ENCODE measurements around the gene TXNDC11. TPM values are rescaled to one million over a fixed set of nuclear protein-coding genes. Genes with fewer than 3 reads are reported as not detected.

Gene TXNDC11
- total RNA-seq, 2 donors from 2014 or later, result 75.0 to 96.9 TPM

DNA sequence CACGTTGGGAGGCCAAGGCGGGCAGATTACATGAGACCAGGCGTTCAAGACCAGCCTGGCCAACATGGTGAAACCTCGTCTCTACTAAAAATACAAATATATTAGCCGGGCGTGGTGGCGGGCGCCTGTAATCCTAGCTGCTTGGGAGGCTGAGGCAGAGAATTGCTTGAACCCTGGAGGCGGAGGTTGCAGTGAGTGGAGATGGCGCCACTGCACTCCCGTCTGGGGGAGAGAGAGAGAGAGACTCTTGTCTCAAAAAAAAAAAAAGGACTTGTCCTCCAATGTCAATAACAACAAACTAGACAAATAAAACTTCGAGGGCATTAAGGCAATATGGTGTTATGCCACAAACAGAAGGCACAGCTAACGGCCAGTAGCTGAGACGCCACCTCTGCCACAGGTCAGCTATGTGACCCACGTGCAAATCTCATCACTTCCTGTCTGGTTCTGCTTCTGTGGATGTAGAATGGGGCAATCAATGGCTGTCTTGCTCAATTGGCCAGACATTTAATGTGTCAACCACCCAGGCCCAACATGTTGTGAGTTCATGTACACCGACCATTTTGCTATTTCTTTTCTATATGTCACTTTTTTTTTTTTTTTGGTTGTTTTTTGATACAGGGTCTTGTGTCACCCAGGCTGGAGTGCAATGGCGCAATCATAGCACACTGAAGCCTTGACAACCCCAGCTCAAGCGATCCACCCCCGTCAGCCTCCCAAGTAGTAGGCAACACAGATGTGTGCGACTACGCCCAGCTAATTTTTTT, 834 bp upstream of the TXNDC11 start:
- no peak for DNase-seq (ENCODE audit: low spot score)
- H3K4me3 ChIP-seq, result peak overlapping the region; percentile 78 to 94
- no peaks in the 10 kb centered on the region for H3K36me3 ChIP-seq
- intact Hi-C loops (cut with DNase I), result loop anchor here (5.0 kb wide), 2 partner anchors 39 to 54 kb away; partner anchors contain the start of gene ZC3H7A
- H3K9me3 ChIP-seq, result no peaks in the 10 kb centered on the region
- TF ChIP-seq POLR2A (IDR thresholded peaks at IDR 0.05) (no peak), POLR2AphosphoS5 (IDR thresholded peaks at IDR 0.05) (no peak)
- TF ChIP-seq, protein P1, sequence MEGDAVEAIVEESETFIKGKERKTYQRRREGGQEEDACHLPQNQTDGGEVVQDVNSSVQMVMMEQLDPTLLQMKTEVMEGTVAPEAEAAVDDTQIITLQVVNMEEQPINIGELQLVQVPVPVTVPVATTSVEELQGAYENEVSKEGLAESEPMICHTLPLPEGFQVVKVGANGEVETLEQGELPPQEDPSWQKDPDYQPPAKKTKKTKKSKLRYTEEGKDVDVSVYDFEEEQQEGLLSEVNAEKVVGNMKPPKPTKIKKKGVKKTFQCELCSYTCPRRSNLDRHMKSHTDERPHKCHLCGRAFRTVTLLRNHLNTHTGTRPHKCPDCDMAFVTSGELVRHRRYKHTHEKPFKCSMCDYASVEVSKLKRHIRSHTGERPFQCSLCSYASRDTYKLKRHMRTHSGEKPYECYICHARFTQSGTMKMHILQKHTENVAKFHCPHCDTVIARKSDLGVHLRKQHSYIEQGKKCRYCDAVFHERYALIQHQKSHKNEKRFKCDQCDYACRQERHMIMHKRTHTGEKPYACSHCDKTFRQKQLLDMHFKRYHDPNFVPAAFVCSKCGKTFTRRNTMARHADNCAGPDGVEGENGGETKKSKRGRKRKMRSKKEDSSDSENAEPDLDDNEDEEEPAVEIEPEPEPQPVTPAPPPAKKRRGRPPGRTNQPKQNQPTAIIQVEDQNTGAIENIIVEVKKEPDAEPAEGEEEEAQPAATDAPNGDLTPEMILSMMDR (IDR thresholded peaks at IDR 0.05), result no peak
- 61% methylated on average over 21 of the region's 21 CpGs for WGBS
- H3K27me3 ChIP-seq (replicated peaks; ENCODE audit: insufficient read depth), result no peaks in the 10 kb centered on the region
- H3K4me1 ChIP-seq (replicated peaks), result peaks cover 1% of the 10 kb centered on the region
- peak overlapping the region; percentile 95 for H3K27ac ChIP-seq

DNA sequence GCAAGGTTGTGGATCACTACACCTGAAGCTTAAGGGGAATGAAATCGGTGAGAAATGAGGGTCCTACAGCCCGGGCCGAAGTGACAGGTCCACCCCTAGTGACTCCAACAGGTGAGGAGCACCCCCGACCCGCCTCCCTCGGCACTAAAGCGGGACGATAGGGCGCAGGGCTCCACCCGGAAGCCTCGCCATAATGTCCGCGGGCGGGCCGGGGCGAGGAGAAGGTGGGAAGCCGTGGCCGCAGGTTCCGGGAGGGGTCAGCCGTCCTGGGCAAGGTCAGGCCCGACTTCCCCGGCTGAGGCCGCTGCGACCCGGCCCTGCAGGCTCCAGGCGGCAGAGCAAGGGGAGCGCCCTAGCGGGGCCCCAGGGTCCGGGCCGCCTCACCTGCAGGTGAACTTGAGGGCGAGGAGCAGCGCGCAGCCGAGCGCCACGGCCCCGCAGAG, 543 bp downstream of the TXNDC11 start:
- TF ChIP-seq, protein P1 (IDR thresholded peaks at IDR 0.05), result peak in 2 of 4 experiments; percentile 1 to 21
- TF ChIP-seq POLR2AphosphoS5 (IDR thresholded peaks at IDR 0.05), result no peak
- Histone ChIP-seq H3K4me3 (peak overlapping the region; percentile 78 to 94), H3K36me3 (no peaks in the 10 kb centered on the region), H3K27me3 (replicated peaks; ENCODE audit: insufficient read depth) (no peaks in the 10 kb centered on the region), H3K9me3 (no peaks in the 10 kb centered on the region), H3K27ac (peak overlapping the region; percentile 95), H3K4me1 (replicated peaks) (peaks cover 6% of the 10 kb centered on the region)
- intact Hi-C loops (cut with DNase I), result loop anchor here (5.0 kb wide), 2 partner anchors 40 to 55 kb away; partner anchors contain the start of gene ZC3H7A
- 0% methylated on average over 19 of the region's 37 CpGs for WGBS
- no peak for DNase-seq (ENCODE audit: low spot score)

- Histone ChIP-seq H3K9me3 (no peaks in the 10 kb centered on the region), H3K4me1 (replicated peaks) (peaks cover 6% of the 10 kb centered on the region), H3K27me3 (replicated peaks; ENCODE audit: insufficient read depth) (no peaks in the 10 kb centered on the region), H3K27ac (peak overlapping the region; percentile 95), H3K36me3 (no peaks in the 10 kb centered on the region), H3K4me3 (peak overlapping the region in 1 of 2 donors; percentile 78)
- TF ChIP-seq POLR2AphosphoS5 (IDR thresholded peaks at IDR 0.05) (peak; percentile 3), POLR2A (IDR thresholded peaks at IDR 0.05) (no peak)
- intact Hi-C loops (cut with DNase I), result loop anchor here (5.0 kb wide), 2 partner anchors 42 to 57 kb away; partner anchors contain the start of gene ZC3H7A
- 37% methylated on average over 3 of the region's 3 CpGs for WGBS
- no peak for DNase-seq (ENCODE audit: low spot score)
These were observed 2.1 kb downstream of the TXNDC11 start for GRCh38 chr16:11740567-11740966.

DNA sequence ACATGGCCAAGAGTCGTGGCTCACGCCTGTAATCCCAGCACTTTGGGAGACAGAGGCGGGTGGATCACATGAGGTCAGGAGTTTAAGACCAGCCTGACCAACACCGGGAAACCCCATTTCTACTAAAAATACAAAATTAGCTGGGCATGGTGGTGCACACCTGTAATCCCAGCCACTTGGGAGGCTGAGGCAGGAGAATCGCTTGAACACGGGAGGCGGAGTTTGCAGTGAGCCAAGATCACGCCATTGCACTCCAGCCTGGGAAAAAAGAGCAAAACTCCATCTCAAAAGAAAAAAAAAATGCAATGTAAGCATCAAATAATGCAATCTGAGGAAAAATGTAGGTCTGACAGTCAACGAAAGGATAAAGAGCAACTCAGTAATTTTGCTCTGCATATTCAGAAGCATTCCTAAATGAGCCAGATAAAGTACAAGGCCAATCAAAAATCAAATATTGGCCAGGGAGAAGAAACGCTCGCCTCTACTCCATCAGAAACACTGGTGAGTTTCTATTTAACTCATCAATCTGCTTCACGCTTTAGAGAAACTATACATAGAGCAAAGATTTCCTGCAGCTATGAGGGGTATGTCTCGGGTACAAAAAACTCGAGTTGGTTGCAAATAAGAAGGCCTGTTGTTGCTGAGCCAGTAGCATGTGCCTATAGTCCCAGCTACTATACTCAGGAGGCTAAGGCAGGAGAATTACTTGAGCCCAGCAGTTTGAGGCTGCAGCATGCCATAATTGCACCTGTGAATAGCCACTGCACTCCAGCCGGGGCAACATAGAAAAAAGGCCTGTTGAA, 3.7 kb downstream of the TXNDC11 start:
- Histone ChIP-seq H3K27me3 (replicated peaks; ENCODE audit: insufficient read depth) (no peaks in the 10 kb centered on the region), H3K9me3 (no peaks in the 10 kb centered on the region), H3K36me3 (no peaks in the 10 kb centered on the region), H3K4me3 (no peak overlapping the region), H3K4me1 (replicated peaks) (peaks cover 6% of the 10 kb centered on the region), H3K27ac (no peak overlapping the region)
- TF ChIP-seq POLR2A (IDR thresholded peaks at IDR 0.05) (no peak), POLR2AphosphoS5 (IDR thresholded peaks at IDR 0.05) (no peak)
- TF ChIP-seq, protein P1 (IDR thresholded peaks at IDR 0.05), result no peak
- intact Hi-C loops (cut with DNase I), result no loop called here
- DNase-seq (ENCODE audit: low spot score), result no peak
- WGBS, result 91% methylated on average over 15 of the region's 15 CpGs

DNA sequence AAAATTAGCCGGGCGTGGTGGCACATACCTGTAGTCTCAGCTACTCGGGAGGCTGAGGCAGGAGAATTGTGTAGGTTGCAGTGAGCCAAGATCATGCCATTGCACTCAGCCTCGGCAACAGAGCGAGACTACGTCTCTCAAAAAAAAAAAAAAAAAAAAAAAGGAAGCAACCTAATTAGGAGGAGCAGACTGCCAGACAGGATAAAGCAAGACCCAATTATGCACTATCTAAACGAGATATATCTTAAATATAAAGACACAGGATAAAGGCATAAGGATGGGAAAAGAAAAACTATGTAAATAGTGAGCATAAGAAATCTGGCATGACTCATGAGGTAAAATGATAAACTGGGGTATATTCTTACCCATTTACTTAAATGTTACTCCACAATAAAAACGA, 4.9 kb downstream of the TXNDC11 start:
- Histone ChIP-seq H3K4me3 (no peak overlapping the region), H3K4me1 (replicated peaks) (peaks cover 6% of the 10 kb centered on the region), H3K27ac (no peak overlapping the region), H3K27me3 (replicated peaks; ENCODE audit: insufficient read depth) (no peaks in the 10 kb centered on the region), H3K9me3 (no peaks in the 10 kb centered on the region), H3K36me3 (no peaks in the 10 kb centered on the region)
- no peak for TF ChIP-seq POLR2A (IDR thresholded peaks at IDR 0.05)
- TF ChIP-seq, protein P1 (IDR thresholded peaks at IDR 0.05), result no peak
- no peak for TF ChIP-seq POLR2AphosphoS5 (IDR thresholded peaks at IDR 0.05)
- 74% methylated on average over 8 of the region's 8 CpGs for WGBS
- no peak for DNase-seq (ENCODE audit: low spot score)
- intact Hi-C loops (cut with DNase I), result no loop called here

Measured in prostate gland (tissue), 2 donors.